Stimulated activated naive CD8-positive, alpha-beta T cell treated with anti-CD3 and anti-CD28 coated beads, Interleukin-15, Interleukin-2, amounts not matched to agents 100 U/mL and 50 U/mL, for 24 hours (primary cell): ENCODE data around the gene FAM43A.

Experiments used
- ATAC-seq: fragments of 150-1000 bp; cut with Tn5 transposase; one replicate; pipeline ENCODE4 v1.10.0; 2021
- DNase-seq: peaks from one replicate; pipeline ENCODE4 v3.0.0; 2021

The FAM43A gene

DNA sequence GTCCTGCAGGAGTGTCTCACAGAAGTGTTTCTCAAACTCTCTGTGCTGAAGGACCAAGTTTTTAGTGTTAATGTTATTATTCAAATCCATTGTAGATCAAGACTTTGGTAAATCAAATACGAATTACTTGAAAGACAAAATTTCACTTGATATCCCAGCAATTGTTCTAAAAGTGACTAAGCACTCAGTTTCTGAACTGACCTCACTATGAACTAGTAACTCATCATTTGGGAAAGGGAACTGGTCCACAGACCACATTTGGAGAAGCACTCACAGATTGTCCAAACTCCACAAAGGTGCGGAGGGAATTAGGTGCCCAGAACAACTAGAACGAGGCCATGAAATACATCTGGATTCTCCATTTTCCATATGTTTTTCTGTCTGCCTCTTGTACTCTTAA lies 25.6 kb downstream of the FAM43A start:
- DNase-seq: no peak
- no peak for ATAC-seq

DNA sequence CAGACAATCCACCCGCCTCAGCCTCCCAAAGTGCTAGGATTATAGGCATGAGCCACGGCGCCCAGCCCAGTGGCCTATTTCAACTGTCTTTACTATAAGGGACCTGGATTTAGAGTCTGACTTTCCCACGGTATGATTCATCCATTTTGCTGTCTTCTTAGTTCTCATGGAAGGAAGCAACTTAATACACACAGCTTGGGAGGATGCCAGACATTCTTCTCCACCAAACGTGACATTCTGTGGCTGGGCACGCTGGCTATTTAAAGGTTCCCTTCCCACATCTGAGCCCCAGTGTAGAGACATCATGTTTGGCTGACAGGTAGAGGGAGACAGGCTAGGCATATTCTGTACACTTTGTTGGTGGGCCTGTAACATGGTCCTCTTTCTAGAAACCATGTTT lies 26.2 kb downstream of the FAM43A start:
- DNase-seq (no peak), ATAC-seq (no peak)

DNA sequence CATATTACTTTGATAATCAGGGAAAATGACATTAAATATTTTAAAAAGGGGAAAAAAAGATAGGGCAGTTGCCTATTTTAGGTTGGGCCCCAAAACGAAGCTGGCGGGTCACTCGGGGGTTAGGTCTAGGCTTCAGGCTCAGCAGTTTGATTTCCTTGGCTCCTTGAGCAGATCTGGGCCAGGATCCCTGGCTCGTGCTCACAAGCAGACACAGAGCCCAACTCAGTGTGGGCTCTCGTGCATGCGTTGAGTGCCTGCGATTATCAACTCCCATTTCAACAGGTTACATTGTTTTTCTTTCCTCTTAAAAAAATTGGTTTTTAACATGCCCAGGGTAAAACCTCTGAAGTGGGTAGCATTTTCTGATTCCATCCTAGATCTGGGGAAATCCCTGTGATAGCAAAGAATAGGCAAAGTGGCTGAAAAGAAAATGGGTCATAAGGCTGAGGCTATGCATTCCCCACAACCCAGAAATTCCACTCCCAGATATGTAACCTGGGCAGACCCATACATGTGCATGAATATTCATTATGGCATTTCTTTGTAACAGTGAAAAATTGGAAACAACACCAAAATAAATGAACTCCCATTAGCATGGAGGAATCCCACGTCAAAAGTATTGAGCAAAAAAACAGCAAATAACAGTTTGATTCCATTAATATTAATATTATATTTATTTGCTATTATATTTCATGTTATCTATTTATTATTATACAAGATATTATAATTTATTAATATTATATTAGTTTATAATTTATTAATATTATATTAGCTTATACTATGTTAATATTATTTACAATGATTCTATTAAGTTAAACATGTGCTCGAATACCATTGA lies 27.8 kb downstream of the FAM43A start:
- ATAC-seq (no peak), DNase-seq (no peak)

DNA sequence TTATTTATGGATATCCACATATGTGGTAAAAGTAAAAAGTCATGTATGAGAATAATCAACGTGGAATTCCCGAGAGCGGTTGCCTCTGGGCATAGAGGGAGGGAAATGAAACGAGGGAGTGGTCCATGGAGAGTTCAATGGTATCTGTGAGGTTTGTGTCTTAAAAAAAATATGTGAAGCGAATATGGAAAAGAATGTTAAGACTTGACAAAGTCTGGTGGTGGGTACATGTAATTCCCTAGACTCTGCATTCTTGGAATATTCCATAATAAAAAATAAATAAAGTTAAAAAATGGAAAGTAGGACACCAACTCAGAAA lies 28.4 kb downstream of the FAM43A start:
- ATAC-seq (no peak), DNase-seq (no peak)

DNA sequence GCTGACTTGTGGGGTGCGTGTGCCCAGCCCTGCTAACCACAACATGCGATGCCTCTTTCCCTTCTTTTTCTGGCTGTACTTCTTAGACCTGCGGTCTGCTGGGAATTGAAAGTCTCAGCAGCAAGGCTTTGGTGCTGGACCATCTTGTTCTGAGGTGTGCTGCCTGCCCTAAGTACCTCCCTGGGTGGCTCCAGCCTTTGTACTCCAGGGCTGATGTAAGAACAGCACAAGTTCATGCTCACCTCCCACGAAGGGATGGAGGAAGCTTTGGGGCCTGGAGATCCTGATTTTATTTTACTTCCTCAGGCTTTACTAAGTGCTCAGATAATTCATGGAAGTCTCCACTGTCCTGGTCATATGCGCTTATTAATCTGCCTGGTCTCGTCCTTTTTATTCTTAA lies 28.9 kb downstream of the FAM43A start:
- ATAC-seq: no peak

DNA sequence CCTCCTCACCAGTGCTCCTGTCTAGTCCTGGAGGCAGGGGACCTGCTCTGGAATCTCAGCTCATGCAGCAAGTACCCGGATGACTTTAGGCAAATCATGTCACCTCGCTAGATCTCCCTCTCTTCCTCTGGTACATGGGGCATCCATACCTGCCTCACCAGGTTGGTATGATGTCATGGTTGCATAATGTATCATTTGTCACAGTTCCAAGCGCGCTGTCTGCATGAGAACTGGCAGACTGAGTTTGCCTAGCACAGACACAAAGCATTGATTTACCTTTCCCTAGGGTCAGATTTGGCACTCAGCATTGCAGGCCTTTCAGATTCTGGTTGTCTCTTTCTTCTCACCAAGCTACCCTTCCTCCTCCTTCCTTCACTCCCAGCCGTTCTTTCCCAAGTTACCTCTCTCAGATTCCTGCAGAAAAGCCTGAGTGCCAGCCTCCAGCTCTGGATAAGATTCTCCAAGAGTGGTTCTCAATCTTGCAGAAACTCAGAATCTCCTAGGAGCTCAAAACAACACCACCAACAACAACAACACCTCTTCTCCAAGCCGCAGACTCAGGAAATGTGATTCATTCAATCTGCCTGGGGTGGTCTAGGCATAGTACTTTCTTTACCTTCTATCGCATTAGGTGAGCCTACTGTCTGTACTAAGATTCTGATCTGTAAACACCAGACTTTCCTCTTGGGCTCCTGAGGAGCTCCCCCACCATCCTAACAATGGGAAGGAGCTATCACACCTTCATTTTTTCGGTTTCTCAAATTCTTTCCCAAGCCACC lies 29.5 kb downstream of the FAM43A start:
- DNase-seq (no peak), ATAC-seq (peak; percentile 63)

More for the DNA sequence above, 28.9 kb downstream of the FAM43A start:
- no peak for DNase-seq

DNA sequence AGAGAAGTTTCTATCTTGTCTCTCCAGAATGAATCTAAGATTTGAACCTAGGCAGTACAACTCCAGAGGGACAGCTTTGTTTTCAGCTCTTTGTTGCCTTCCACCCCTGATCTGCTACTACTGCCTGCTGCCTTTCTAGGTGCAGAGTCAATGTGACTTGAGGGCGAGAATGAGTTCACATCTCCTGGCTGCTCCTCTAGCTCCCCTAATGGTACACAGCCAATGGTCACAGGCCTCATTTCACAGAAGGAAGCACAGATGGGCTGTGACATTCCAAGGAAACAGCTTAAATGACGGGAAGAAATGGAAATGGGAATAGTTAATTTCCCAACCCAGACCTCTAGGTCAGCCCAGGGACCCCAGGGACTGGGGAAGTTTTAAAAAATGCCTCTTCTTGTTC lies 32.4 kb downstream of the FAM43A start:
- DNase-seq (no peak), ATAC-seq (no peak)

DNA sequence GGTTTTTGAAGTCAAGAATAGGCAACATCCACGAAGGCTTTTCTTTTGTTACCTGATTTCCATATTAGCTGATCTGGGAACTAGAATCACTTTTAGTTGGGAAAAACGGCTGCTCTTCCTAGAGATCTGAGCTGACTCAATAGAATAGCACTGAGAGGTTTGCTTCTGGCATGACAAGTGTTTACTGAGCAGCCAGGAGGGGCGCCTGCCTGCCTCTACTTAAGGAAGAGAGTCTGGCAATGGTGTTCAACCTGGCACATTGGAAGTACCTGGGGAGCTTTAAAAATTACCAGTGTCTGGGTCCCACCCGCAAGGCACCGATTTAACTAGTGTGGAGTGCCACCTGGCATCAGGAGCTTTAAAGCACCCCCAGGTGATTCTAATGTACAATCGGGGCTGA lies 34.4 kb downstream of the FAM43A start:
- no peak for ATAC-seq

DNA sequence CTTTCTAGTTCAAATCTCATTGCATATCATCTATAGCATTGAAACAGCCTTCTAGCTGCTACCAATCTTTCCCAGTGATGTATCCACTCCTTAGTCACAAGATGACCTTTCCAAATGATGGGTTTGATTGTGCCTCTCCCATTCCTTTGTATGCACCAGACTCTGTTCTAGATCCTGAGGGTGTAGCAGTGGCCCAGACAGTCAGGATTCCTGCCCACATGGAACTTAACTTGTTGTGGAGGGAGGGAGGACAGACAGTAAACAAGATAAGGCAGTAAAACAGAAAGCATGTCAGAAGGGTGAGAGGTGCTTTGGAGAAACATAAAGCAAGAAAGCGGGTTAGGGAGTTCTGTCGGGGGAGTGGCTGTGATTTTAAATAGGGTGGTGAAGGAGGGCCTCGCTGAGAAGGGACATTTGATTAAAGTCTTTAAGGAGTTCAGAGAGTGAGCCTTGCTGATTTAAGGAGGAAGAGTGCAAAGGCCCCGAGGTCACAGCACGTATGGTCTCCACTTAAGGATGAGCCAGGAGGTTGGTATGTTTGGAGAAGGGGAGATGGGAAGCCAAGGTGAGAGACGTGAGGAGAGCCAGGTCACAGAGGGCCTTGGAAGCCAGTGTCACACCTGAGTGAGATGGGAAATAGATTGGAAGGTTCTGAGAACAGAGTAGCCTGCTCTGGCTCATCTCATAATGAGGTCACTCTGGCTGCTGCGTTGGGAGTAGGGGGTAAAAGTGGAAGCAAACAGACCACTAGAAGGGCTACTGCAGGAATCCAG lies 38.3 kb downstream of the FAM43A start:
- no peak for ATAC-seq
- DNase-seq: no peak

More for the DNA sequence above, 34.4 kb downstream of the FAM43A start:
- no peak for DNase-seq

DNA sequence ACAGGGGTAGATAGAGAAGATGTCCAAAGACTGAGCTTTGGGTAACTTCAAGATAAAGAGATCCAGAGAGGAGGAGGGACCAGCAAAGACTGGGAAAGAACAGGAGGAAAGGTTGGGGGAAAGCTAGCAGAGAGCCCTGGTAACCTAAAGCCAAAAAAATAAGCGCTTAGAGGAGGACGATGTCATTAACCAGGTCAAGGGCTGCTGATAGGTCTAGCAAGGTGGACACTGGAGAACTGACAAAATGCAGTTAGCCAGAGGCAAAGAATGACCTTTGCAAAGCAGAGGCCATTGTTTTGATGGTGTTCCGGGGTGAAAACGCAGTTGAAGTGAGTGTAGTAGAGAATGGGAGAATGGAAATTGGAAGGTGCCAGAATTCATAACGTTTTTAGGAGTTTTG lies 39.7 kb downstream of the FAM43A start:
- ATAC-seq: no peak
- no peak for DNase-seq

DNA sequence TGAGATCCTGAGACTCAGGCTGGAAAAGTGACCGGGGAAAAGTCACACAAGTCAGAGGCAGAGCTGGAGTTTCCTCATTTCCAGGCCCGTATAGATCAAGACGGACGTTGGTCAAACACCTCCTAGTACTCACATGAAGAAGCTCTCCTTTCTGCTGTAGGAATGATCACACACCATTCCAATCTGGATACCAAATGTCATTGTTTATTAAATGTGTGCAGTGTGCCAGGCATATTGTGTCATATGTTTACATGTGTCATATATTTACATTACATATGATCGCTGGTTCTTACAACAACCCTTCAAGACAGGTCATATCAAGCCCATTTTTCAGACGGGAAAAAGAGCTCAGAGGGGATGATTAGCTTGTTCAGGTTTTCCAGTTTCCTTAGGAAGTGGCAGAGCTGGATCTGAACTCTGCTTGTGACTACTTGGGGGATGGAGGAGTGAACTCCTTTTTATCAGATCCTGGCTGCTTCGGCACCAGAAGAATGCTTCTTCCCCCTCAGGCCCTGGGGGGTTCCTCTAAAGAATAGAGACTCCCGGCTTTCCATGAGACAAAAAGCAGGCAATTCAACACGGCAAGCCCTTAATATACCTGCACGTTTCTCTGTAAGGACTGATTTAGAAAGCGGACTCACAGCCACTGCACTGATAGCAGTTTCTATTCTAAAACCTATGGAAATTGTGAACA lies 41.9 kb downstream of the FAM43A start:
- DNase-seq (no peak), ATAC-seq (no peak)

DNA sequence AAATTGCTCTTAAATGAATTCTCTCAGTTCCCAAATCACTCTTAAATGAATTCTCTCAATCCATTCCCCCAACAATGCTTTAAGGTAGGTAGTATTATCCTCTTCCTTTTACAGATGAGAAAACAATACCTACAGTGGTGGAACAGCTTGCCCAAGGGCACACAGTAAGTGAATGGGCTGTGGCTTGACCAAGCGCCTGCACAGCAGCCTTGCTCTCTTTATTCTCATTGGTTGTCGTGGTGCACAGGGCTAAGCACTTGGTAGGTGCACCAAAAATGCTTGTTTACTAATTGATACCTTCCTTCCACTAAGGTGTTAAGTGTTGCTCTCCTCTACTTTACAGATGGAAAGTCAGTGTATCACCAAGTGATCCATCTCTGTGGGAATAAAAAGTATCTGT lies 43.3 kb downstream of the FAM43A start:
- DNase-seq (no peak), ATAC-seq (no peak)

DNA sequence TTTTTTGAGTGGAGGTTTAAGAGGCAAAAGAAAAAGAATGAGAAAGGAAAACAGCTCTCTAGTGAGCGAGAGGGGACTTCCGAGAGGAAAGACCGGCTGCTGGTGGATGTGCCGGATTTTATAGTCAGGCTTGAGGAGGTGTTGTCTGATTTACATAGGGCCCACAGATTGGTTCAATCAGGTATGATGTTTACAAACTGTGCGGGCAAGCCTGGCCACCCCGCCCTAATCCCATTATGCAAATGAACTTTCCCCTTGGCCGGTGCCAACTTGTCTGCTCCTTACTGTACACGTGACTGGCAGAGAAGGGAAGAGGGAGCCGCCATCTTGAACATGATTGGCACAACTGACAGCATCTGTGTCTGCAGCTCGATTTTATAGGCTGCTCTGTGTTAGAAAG lies 44.7 kb downstream of the FAM43A start:
- ATAC-seq (no peak), DNase-seq (no peak)

DNA sequence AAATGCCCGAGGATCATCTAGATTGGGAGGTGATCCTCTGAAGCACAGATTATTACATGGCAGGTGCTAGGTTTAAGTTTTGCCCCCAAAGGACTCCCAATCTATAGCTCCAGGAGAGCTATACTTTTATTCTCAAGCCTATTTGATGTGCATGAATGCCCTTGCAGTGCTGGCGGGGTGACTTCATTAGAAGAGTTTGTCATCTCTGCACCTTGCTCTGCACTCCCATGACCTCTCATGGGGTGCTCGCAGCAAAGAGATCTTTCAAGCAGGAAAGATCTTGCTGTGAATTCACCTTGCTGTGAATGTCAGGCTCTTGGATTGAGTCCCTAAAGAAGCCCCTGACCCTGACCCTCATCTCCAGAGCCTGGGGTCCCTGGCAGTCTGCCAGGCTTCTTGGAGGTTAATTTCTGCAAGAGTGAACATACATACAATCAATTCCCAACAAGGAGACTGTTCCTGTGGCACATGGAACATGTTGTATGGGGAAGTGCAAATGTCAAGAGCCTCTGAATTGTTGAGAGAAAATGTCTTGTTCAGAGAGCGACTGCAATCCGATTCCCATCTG lies 45.9 kb downstream of the FAM43A start:
- DNase-seq (no peak), ATAC-seq (no peak)

DNA sequence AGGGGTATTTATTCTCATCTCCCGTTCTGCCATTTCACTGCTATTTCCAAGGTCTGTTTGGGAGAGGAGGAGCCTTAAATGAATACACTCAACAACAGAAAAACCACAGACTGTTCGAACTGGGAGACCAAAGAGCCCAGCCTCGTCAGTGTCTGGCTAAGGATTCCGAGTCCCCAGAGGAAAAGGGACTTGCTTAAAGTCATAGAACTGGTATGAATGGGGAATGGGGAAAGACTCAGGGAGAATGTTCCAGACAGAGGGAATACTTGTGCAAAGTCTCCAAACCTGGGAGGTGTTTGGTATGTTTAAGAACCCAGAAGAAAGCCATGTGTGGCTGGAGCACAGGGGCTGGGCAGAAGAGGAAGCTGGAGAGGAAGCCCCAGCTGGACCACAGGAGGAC lies 46.9 kb downstream of the FAM43A start:
- ATAC-seq (no peak), DNase-seq (no peak)

DNA sequence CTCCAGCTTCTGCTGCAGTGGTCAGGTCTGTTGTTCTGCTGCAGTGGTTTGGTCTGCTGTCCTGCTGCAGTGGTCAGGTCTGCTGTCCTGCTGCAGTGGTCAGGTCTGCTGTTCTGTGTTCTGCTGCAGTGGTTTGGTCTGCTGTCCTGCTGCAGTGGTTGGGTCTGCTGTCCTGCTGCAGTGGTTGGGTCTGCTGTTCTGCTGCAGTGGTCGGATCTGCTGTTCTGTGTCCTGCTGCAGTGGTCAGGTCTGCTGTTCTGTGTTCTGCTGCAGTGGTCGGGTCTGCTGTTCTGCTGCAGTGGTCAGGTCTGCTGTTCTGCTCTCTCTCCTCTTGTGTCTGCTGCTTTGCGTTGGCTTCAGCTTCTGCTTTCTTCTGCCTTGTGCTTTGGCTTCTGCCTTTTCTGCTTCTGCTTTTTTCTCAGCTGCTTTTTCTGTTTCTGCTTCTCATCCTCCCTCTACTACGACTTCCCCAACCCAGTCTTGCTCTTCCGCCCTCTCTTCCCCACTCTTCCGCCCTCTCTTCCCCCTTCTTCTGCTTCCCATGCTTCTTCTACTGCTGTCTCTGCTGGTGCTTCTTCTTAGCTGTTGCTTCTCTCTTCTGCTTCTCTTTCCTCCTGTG lies 50.7 kb downstream of the FAM43A start:
- DNase-seq: no peak
- ATAC-seq: no peak

DNA sequence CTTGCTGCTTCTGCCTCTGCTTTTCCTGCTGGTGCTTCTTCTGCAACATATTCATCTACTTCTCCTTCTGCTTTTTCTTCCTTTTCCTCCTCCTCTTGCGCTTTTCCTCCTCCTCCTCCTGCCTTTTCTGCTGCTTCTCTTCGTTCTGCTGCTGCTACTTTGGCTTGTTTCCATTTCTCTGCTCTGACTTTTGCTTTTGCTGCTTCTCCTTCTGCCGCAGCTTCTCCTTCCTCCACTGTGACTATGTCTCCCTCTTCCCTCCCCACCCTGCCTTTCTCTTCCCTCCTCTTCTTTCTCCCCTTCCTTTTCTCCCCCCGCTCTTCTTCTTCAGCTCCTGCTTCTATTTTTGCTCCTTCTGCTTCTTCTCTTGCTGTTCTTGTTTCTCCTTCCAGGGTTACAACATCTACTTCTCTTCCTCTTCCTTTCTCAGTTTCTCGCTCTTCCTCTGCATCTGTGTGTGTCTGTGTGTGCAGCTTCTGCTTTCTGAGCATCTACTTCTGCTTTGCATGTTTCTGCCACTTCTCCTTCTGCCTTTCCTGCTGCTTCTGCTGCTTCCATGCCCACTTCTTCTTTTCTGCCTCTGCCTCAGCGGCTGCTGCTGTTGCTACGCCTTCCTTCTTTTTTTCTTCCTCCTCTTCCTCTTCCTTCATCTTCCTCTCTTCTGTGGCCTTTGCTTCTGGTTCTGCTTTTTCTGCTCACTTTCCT lies 51.4 kb downstream of the FAM43A start:
- DNase-seq: no peak
- ATAC-seq: peak; percentile 38
